Lung (tissue), 12 donors: ENCODE results near the gene TFF2. TPM values are rescaled to one million over a fixed set of nuclear protein-coding genes. Genes with fewer than 3 reads are reported as not detected.

ENCODE experiments used
- ATAC-seq: fragments of 200-7000 bp; cut with Tn5 transposase; one replicate; pipeline ENCODE4 v1.9.1; 2020; ENCODE audit warnings: moderate number of reproducible peaks; ENCODE audit not compliant: insufficient read depth, low FRiP score
- DNase-seq, 3 donors: peaks; one replicate each; pipeline ENCODE4 v3.0.0-alpha.2; 2013 to 2017
- H3K27ac ChIP-seq, 2 donors: one replicate each; pipeline ENCODE4 v1.5.1; 2013; ENCODE audit warnings: mild to moderate bottlenecking in 2 of 2, moderate library complexity in 2 of 2, control low read depth in 1 of 2, inconsistent platforms in 1 of 2, low read depth in 1 of 2, low read length in 1 of 2
- H3K27me3 ChIP-seq, 3 donors: one replicate each; pipeline ENCODE4 v1.5.1; 2013; ENCODE audit warnings: low read length in 2 of 3; ENCODE audit not compliant: control insufficient read depth in 3 of 3, insufficient read depth in 3 of 3
- H3K36me3 ChIP-seq, 4 donors: one replicate each; pipeline ENCODE4 v1.5.1; 2013; ENCODE audit warnings: low read length in 4 of 4, mild to moderate bottlenecking in 1 of 4, moderate library complexity in 1 of 4; ENCODE audit not compliant: control insufficient read depth in 4 of 4, insufficient read depth in 4 of 4
- H3K4me1 ChIP-seq, 5 donors: one replicate each; pipeline ENCODE4 v1.5.1; 2013; ENCODE audit warnings: low read length in 5 of 5, mild to moderate bottlenecking in 2 of 5, moderate library complexity in 1 of 5; ENCODE audit not compliant: control insufficient read depth in 5 of 5, insufficient read depth in 5 of 5
- H3K4me3 ChIP-seq: one replicate; pipeline ENCODE4 v1.5.1; 2013; ENCODE audit warnings: mild to moderate bottlenecking, control low read depth, moderate library complexity
- H3K9ac ChIP-seq, 2 donors: one replicate each; pipeline ENCODE4 v1.5.1; 2013; ENCODE audit warnings: low read length in 2 of 2, control low read depth in 1 of 2; ENCODE audit not compliant: insufficient read depth in 1 of 2
- H3K9me3 ChIP-seq, 4 donors: one replicate each; pipeline ENCODE4 v1.5.1; 2013; ENCODE audit warnings: low read length in 3 of 4, mild to moderate bottlenecking in 1 of 4, moderate library complexity in 1 of 4; ENCODE audit not compliant: control insufficient read depth in 4 of 4, insufficient read depth in 3 of 4
- CTCF ChIP-seq: IDR thresholded peaks from 2 replicates; pipeline ENCODE4 v1.5.1; 2012; ENCODE audit warnings: mild to moderate bottlenecking; ENCODE audit errors: control extremely low read depth, extremely low read depth
- WGBS, 2 donors: extraction: QIAGEN DNeasy Blood & Tissue Kit; methylation state at CpG; one replicate each; pipeline ENCODE4 v1.1.7; 2013; 5-methylcytosine and 5-hydroxymethylcytosine counted together
- polyA plus RNA-seq, 2 donors: library from polyadenylated mRNA; stranded (reverse); fragments of 200-250 nt; gene quantifications; one replicate each; pipeline ENCODE4 v1.2.1, GENCODE V29; 2013
- total RNA-seq, 2 donors: library from RNA; depleted of rRNA in 1 of 2; stranded (reverse); fragments of >200 nt in 1 of 2; gene quantifications; one replicate each; pipeline ENCODE4 v1.2.1, GENCODE V29; 2014 to 2021
- donor health status: control.
- donor health status: control.
- donor health status: Bipolar disorder and iron deficiency.
- donor health status: healthy.
- donor health status: DM: yes; HTN: yes; CAD: no.

TFF2 gene
- total and polyA plus RNA-seq, 4 donors = not detected

DNA sequence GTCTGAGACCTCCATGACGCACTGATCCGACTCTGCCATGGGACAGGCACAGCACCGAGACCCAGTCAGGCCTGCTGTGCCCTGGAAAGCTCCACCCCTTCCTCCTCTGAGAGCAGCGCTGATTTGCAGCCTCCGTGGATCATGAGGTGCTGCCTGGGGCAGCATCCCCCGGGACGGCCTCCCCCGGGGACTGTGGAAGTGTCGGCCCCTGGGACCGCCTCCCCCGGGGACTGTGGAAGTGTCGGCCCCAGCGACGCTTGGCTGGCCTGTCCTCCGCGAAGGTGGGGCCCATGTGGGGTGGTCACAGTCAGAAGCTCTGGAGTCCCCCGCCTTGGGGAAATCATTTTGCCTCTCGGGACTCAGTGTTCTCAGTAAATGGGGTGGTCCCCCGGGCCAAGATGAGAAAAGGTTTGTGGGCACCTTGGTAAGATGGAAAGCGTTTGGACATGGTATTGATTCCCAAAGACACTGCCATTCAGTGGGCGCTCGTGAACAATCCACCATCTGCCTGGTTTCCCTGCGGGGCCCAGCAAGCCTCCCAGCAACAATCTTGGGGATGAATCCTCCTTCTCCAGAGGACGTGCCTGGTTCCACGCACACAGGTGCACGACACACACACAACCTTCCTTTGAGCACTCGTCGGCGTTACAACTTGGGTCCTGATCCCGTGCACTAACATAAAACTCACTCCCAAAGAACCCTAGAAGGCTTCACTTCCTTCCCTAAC, 3.0 kb downstream of the TFF2 start:
- no peaks in the 10 kb centered on the region for H3K9me3 ChIP-seq
- no peaks in the 10 kb centered on the region for H3K4me1 ChIP-seq
- TF ChIP-seq CTCF = no peak
- no peak overlapping the region for H3K27ac ChIP-seq
- WGBS, 2 donors = 90 to 94% methylated on average over 29 to 30 of the region's 30 CpGs
- no peak overlapping the region for H3K9ac ChIP-seq
- H3K27me3 ChIP-seq = peaks cover 0 to 3% (median 0%) of the 10 kb centered on the region in 3 donors
- no peak for DNase-seq
- no peak for ATAC-seq
- H3K36me3 ChIP-seq = no peaks in the 10 kb centered on the region
- no peak overlapping the region for H3K4me3 ChIP-seq

GRCh38 chr21:42346866-42347600, 3.8 kb downstream of the TFF2 start:
- DNase-seq (no peak), ATAC-seq (no peak)
- WGBS, 2 donors = 90 to 91% methylated on average over 30 of the region's 30 CpGs
- peaks cover 0 to 3% (median 0%) of the 10 kb centered on the region in 3 donors for H3K27me3 ChIP-seq
- no peak for TF ChIP-seq CTCF
- no peaks in the 10 kb centered on the region for H3K36me3 ChIP-seq
- H3K4me3 ChIP-seq = no peak overlapping the region
- H3K9me3 ChIP-seq = no peaks in the 10 kb centered on the region
- H3K27ac ChIP-seq = no peak overlapping the region
- H3K4me1 ChIP-seq = no peaks in the 10 kb centered on the region
- H3K9ac ChIP-seq = no peak overlapping the region

DNA sequence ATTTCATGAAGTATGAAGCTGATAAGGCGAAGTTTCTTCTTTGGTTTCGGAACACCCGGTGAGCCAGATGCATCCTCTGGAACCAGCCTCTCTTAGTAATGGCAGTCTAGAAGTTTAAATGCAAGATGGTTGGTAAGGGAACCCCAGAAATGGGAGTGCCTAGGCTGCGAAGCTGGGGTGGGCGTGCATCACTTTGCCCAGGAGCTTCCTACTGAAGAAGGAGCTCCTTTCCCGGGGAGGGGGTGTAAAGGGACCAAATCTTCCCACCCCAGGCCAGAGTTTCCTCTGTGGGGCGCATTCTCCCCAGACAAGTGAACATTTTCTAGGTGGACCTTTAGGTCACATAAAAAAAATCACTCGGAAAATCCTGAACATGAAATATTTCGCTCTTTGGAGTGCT, 4.4 kb downstream of the TFF2 start:
- no peak for TF ChIP-seq CTCF
- WGBS, 2 donors = 94 to 97% methylated on average over 9 of the region's 9 CpGs
- H3K4me1 ChIP-seq = no peaks in the 10 kb centered on the region
- H3K4me3 ChIP-seq = no peak overlapping the region
- H3K36me3 ChIP-seq = no peaks in the 10 kb centered on the region
- no peak for ATAC-seq
- peaks cover 0 to 3% (median 0%) of the 10 kb centered on the region in 3 donors for H3K27me3 ChIP-seq
- no peak overlapping the region for H3K27ac ChIP-seq
- H3K9me3 ChIP-seq = no peaks in the 10 kb centered on the region
- no peak for DNase-seq
- no peak overlapping the region for H3K9ac ChIP-seq
